ENCODE measurements around the gene COQ9. TPM values are rescaled to one million over a fixed set of nuclear protein-coding genes. Genes with fewer than 3 reads are reported as not detected.

Gene COQ9
- total RNA-seq, 1 donor from 2014 or later: 37.6 TPM

DNA sequence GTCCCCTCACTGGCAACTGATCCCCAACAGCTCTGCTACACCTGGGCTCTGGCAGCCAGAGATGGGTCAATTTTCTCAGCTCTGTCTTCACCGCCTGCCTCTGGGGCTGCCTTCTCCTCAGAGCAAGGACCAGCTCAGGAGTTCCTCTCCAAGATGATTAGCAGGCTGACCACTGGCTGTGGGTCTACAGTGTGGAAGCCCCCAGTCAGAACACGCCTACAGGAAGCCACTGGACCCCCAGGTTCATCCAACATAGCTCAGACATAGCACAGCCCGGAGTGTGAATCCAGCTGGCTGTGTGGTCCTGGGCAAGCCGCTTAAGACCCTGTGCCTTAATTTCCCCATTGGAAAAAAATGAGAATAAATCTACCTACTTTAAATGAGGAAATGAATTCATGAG is 34.1 kb downstream of the COQ9 start:
- H3K4me1 ChIP-seq: peaks cover 79% of the 10 kb centered on the region
- intact Hi-C loops (cut with DNase I): loop anchor here (5.0 kb wide), 1 partner anchor 36 kb away; no protein-coding TSS in a partner anchor
- no peak for DNase-seq (ENCODE audit: extremely low spot score in 2 of 2)
- no peaks in the 10 kb centered on the region for H3K36me3 ChIP-seq
- no peak overlapping the region for H3K4me3 ChIP-seq
- TF ChIP-seq POLR2AphosphoS5 (IDR thresholded peaks at IDR 0.05; ENCODE audit: insufficient read depth in 1 of 2, low read depth in 1 of 2): no peak
- TF ChIP-seq, protein P1, sequence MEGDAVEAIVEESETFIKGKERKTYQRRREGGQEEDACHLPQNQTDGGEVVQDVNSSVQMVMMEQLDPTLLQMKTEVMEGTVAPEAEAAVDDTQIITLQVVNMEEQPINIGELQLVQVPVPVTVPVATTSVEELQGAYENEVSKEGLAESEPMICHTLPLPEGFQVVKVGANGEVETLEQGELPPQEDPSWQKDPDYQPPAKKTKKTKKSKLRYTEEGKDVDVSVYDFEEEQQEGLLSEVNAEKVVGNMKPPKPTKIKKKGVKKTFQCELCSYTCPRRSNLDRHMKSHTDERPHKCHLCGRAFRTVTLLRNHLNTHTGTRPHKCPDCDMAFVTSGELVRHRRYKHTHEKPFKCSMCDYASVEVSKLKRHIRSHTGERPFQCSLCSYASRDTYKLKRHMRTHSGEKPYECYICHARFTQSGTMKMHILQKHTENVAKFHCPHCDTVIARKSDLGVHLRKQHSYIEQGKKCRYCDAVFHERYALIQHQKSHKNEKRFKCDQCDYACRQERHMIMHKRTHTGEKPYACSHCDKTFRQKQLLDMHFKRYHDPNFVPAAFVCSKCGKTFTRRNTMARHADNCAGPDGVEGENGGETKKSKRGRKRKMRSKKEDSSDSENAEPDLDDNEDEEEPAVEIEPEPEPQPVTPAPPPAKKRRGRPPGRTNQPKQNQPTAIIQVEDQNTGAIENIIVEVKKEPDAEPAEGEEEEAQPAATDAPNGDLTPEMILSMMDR (IDR thresholded peaks at IDR 0.05): no peak
- no peak for TF ChIP-seq POLR2A (IDR thresholded peaks at IDR 0.05)
- H3K27me3 ChIP-seq: no peaks in the 10 kb centered on the region
- H3K9me3 ChIP-seq: no peaks in the 10 kb centered on the region
- H3K27ac ChIP-seq: peak overlapping the region; percentile 74

GRCh38 chr16:57482845-57483545 is 35.7 kb downstream of the COQ9 start:
- intact Hi-C loops (cut with DNase I): loop anchor here (5.0 kb wide), 1 partner anchor 34 kb away; no protein-coding TSS in a partner anchor
- TF ChIP-seq POLR2AphosphoS5 (IDR thresholded peaks at IDR 0.05; ENCODE audit: insufficient read depth in 1 of 2, low read depth in 1 of 2): no peak
- no peak for TF ChIP-seq POLR2A (IDR thresholded peaks at IDR 0.05)
- TF ChIP-seq, protein P1 (IDR thresholded peaks at IDR 0.05): no peak
- H3K9me3 ChIP-seq: no peaks in the 10 kb centered on the region
- no peak overlapping the region for H3K4me3 ChIP-seq
- no peak overlapping the region for H3K27ac ChIP-seq
- H3K27me3 ChIP-seq: no peaks in the 10 kb centered on the region
- peaks cover 70% of the 10 kb centered on the region for H3K4me1 ChIP-seq
- DNase-seq (ENCODE audit: extremely low spot score in 2 of 2): no peak
- H3K36me3 ChIP-seq: no peaks in the 10 kb centered on the region

DNA sequence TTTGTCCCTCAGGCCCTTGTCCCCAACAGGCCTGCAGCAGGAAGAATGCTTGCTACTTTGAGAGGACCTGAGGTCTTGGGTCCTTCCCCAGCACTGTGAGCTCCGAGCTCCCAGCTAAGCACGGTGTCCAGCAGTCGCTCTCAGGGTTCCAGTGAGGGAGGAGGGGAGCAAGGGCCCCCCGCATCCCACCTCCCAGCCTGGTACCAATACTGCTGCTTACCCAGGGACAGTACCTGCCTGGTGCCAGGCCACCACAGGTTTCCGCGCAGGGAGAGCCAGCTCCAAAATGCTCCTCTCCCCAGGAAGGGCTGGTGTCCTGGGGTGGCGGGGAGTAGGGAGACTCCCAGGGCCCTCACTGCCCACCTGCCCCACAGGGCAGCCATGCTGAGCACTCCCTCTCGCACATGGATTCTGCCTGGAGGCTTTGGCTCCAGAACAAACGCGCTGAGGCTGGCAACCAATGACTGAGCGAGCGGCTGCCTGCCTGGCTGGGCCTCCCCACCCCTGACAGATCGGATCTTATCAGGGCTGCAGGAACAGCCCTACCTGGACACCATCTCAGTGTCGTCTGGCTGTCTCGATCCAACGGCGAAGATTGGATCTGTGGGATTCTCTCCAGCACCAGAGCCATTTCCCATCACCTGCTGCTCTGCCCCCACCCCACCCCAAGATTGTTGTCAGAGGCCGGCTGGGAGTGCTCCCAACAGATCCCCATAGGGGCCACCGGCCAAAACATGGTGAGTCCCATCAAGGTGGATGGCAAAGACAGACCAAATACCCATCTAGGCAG is 36.6 kb downstream of the COQ9 start:
- peaks cover 61% of the 10 kb centered on the region for H3K4me1 ChIP-seq
- H3K27ac ChIP-seq: peak overlapping the region; percentile 36
- H3K9me3 ChIP-seq: no peaks in the 10 kb centered on the region
- H3K36me3 ChIP-seq: no peaks in the 10 kb centered on the region
- no peak overlapping the region for H3K4me3 ChIP-seq
- DNase-seq (ENCODE audit: extremely low spot score in 2 of 2): no peak
- TF ChIP-seq POLR2A (IDR thresholded peaks at IDR 0.05): no peak
- TF ChIP-seq, protein P1 (IDR thresholded peaks at IDR 0.05): no peak
- TF ChIP-seq POLR2AphosphoS5 (IDR thresholded peaks at IDR 0.05; ENCODE audit: insufficient read depth in 1 of 2, low read depth in 1 of 2): no peak
- intact Hi-C loops (cut with DNase I): loop anchor here (5.0 kb wide), 1 partner anchor 33 kb away; no protein-coding TSS in a partner anchor
- H3K27me3 ChIP-seq: no peaks in the 10 kb centered on the region

DNA sequence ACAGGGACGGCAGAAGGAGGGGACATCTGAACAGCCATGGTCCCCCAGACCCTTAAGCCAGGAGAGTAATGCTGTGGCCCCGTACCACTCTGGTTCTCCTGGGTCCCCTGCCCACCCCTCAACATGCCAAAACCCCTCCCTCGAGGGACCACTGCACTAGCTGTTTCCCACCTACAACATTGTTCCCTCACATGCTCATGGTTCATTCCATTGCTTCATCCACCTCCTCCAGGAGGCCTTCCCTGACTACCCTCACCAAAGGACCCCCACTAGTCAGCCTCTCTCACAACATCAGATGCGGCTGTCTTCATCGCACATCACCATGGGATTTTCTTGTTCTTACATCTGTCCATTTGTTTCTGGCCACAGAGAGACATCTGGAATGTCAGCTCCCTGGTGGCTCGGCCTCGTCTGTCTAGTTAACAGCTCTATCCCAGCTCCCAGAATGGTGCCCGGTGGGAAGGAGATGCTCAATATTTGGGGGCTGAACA is 37.3 kb downstream of the COQ9 start:
- intact Hi-C loops (cut with DNase I): loop anchor here (5.0 kb wide), 1 partner anchor 33 kb away; no protein-coding TSS in a partner anchor
- TF ChIP-seq, protein P1 (IDR thresholded peaks at IDR 0.05): no peak
- Histone ChIP-seq H3K4me1 (peaks cover 55% of the 10 kb centered on the region), H3K36me3 (no peaks in the 10 kb centered on the region), H3K9me3 (no peaks in the 10 kb centered on the region), H3K27ac (peak overlapping the region; percentile 77), H3K27me3 (no peaks in the 10 kb centered on the region), H3K4me3 (peak overlapping the region in 1 of 2 donors; percentile 93)
- DNase-seq (ENCODE audit: extremely low spot score in 2 of 2): no peak

Measured in vagina (tissue), 2 donors.